Bronchial epithelial cell (primary cell): ENCODE measurements around the gene ATG4A. TPM values are rescaled to one million over a fixed set of nuclear protein-coding genes. Genes with fewer than 3 reads are reported as not detected.
A peak's percentile ranks its signal among the peaks of the same experiment; 100 is the strongest.

Experiments used
- DNase-seq: peaks from one replicate; pipeline ENCODE4 v3.0.0-alpha.2; 2010; ENCODE audit warnings: low read depth
- FAIRE-seq: peaks from 2 replicates; lab custom pipeline; 2011; peaks lifted over from hg19 to GRCh38; lab: Jason Lieb, UNC
- H3K27me3 ChIP-seq: 2 replicates; pipeline ENCODE4 v1.5.1; 2011; ENCODE audit warnings: low read length; ENCODE audit not compliant: control insufficient read depth, insufficient read depth
- H3K36me3 ChIP-seq: 2 replicates; pipeline ENCODE4 v1.5.1; 2011; ENCODE audit warnings: low read length; ENCODE audit not compliant: control insufficient read depth, insufficient read depth
- H3K4me3 ChIP-seq: 2 replicates; pipeline ENCODE4 v1.5.1; 2011; ENCODE audit warnings: mild to moderate bottlenecking, low read depth, low read length, control low read depth
- total RNA-seq: library from RNA; depleted of rRNA; stranded (reverse); fragments of >200 nt; gene quantifications from 2 replicates; pipeline ENCODE4 v1.2.1, GENCODE V29; 2014
- TF ChIP-seq, protein P1 (sequence below): IDR thresholded peaks from 2 replicates; pipeline ENCODE4 v1.5.1; 2011; ENCODE audit warnings: mild to moderate bottlenecking, moderate library complexity, low read length, control low read depth, inconsistent platforms; ENCODE audit not compliant: insufficient read depth, severe bottlenecking

ATG4A gene
- total RNA-seq, 1 donor from 2014 or later, result 12.4 TPM

DNA sequence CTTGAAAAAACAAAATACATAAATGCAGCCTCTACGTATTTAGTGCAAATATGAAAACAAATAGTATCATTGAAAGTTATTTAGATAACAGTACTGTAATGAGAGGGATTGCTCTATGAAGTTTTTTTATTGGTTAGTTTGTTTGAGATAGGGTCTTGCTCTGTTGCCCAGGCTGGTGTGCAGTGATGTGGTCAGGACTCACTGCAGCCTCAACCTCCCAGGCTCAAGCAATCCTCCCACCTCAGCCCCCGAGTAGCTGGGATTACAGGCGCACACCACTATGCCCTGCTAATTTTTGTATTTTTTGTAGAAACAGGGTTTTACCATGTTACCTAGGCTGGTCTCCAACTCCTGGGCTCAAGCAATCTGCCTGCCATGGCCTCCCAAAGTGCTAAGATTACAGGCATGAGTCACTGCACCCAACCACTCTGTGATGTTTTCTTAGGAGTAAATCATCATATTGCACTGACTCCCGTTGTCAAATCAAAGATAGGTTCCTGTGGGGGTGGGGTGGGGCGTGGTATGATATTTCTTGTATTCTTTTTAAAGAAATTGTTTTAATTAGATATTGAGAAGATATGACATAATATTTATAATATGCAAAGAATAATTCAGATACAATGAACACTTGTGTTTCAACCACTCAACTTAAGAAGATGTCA lies 75.8 kb downstream of the ATG4A start:
- no peak overlapping the region for H3K4me3 ChIP-seq
- FAIRE-seq (no peak), DNase-seq (peak; percentile 66)
- H3K27me3 ChIP-seq, result no peaks in the 10 kb centered on the region
- peaks cover 3% of the 10 kb centered on the region for H3K36me3 ChIP-seq
- TF ChIP-seq, protein P1, sequence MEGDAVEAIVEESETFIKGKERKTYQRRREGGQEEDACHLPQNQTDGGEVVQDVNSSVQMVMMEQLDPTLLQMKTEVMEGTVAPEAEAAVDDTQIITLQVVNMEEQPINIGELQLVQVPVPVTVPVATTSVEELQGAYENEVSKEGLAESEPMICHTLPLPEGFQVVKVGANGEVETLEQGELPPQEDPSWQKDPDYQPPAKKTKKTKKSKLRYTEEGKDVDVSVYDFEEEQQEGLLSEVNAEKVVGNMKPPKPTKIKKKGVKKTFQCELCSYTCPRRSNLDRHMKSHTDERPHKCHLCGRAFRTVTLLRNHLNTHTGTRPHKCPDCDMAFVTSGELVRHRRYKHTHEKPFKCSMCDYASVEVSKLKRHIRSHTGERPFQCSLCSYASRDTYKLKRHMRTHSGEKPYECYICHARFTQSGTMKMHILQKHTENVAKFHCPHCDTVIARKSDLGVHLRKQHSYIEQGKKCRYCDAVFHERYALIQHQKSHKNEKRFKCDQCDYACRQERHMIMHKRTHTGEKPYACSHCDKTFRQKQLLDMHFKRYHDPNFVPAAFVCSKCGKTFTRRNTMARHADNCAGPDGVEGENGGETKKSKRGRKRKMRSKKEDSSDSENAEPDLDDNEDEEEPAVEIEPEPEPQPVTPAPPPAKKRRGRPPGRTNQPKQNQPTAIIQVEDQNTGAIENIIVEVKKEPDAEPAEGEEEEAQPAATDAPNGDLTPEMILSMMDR, result no peak

DNA sequence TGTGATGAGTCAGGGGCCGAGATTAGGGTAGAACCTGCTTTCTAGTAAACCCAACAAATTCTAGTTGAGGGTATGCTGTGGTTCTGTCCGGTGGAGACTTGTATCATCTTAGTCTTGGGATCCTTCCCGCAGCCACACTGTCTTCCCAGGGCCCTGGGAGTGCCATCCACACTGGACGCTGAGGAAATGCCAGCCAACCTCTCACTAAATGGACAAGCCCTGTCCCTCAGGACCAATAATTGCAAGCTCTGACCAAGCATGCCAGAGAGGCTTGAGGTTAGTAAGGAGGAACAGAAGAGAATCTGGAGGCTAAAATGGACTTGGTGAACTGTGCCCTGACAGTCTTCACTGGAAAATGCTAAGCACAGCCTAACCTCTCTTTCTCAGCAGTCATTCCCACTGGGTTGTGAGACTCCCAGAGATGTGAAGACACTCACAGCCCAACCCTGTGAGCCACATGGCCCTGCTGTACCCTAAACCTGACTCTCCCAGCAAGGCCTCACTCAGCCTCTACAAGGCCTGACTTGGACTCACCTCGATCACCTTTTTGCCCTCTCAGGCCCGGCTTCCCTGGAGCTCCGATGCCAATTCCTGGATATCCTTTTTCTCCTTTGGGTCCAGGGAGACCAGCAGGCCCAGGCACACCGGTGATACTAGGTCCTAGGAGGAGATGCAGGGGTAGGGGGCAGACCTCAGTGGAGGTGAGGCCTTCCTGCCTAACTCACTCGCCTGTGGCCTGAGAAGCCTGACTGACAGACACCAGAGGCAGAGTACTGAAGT lies 77.6 kb downstream of the ATG4A start:
- Histone ChIP-seq H3K36me3 (peaks cover 3% of the 10 kb centered on the region), H3K4me3 (no peak overlapping the region), H3K27me3 (no peaks in the 10 kb centered on the region)
- peak; percentile 36 for FAIRE-seq
- TF ChIP-seq, protein P1, result no peak
- no peak for DNase-seq

DNA sequence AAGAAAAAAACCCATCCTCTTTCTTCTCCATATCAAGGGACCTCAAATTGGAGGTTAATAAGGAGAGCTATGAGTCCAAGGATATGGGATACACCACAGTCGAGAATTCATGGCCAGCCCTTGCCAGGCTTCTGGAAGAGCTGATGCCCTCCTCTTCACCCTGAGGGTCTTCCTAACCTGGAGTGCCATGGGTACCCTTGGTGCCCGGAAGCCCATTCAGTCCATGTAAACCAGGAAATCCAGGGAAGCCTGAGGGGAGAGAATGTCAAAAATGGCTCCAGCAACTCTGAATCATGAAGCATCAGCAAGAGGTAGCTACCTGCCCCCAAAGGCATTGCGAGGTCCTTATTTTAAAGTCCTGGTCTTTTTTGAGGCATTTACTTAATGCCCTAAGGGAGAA lies 78.2 kb downstream of the ATG4A start:
- Histone ChIP-seq H3K36me3 (peaks cover under 1% of the 10 kb centered on the region), H3K27me3 (no peaks in the 10 kb centered on the region), H3K4me3 (no peak overlapping the region)
- TF ChIP-seq, protein P1, result no peak
- FAIRE-seq (no peak), DNase-seq (no peak)

DNA sequence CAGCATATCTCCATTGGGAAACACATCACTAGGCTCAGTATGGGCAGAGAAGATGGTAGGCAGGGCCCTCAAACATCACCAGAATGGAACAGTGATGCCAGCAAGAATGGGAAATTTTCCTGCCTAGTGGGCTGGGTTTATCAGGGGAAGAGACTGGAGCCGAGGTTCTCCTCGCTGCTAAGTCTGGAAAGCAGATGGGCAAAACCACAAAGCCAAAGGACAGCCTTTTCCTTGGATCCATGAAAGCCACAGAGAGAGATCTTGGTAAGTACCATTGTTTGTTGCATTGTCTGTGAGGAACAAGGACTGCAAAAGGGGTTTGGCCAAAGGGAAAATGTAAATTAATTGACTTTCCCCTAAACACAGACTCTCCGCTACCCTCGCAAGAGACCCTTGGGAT lies 80.1 kb downstream of the ATG4A start:
- H3K36me3 ChIP-seq, result peaks cover 1% of the 10 kb centered on the region
- TF ChIP-seq, protein P1, result no peak
- FAIRE-seq, result no peak

DNA sequence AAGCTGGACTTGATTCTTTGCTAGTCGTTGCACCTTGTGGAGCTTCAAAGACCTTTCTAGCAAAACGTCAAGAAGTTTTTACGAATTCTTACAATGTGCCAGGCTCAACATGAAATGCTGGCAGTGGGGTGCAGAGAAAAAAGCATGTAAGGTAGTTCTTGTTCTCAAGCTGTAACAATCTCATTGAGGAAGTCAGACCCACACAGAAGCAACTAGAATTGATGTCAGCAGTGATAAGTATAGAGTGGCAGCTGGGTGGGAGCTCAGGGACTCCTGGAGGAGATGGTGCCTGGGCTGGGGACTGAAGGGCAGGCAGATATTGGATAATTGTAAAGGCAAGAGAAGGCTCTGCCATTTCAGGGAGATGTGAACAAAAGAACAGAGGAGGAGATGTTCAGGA lies 82.3 kb downstream of the ATG4A start:
- no peak overlapping the region for H3K4me3 ChIP-seq
- DNase-seq, result no peak
- no peaks in the 10 kb centered on the region for H3K27me3 ChIP-seq
- FAIRE-seq, result no peak
- TF ChIP-seq, protein P1, result no peak
- peaks cover 3% of the 10 kb centered on the region for H3K36me3 ChIP-seq

More for the DNA sequence above, 80.1 kb downstream of the ATG4A start:
- Histone ChIP-seq H3K27me3 (no peaks in the 10 kb centered on the region), H3K4me3 (no peak overlapping the region)
- DNase-seq, result no peak
